HG02870 (cell line): ENCODE measurements around the gene ZBTB22.
A peak's percentile ranks its signal among the peaks of the same experiment; 100 is the strongest.

Experiments used
- ATAC-seq: cut with Tn5 transposase; IDR thresholded peaks from one replicate; pipeline ENCODE4 v1.9.1; 2021; ENCODE audit warnings: mild to moderate bottlenecking, moderate library complexity; ENCODE audit not compliant: unreplicated experiment

The ZBTB22 gene

GRCh38 chr6:33330736-33331135, 13.2 kb upstream of the ZBTB22 start:
- no peak for ATAC-seq

- ATAC-seq, result no peak
Observed at GRCh38 chr6:33329058-33329457, 11.5 kb upstream of the ZBTB22 start.

- ATAC-seq, result no peak
Observed at GRCh38 chr6:33324125-33324524, 6.6 kb upstream of the ZBTB22 start.

GRCh38 chr6:33323623-33323948, 6.0 kb upstream of the ZBTB22 start:
- ATAC-seq, result no peak

GRCh38 chr6:33321227-33321626, 3.7 kb upstream of the ZBTB22 start:
- no peak for ATAC-seq

GRCh38 chr6:33320315-33321181, 3.0 kb upstream of the ZBTB22 start:
- ATAC-seq, result no peak

- no peak for ATAC-seq
Observed at GRCh38 chr6:33319939-33320314, 2.4 kb upstream of the ZBTB22 start.

GRCh38 chr6:33318426-33319073, 1.0 kb upstream of the ZBTB22 start:
- ATAC-seq, result no peak

- ATAC-seq, result no peak
Observed at GRCh38 chr6:33317419-33317668, 200 bp downstream of the ZBTB22 start.

- no peak for ATAC-seq
Observed at GRCh38 chr6:33316603-33317418, 733 bp downstream of the ZBTB22 start.

- ATAC-seq, result no peak
Observed at GRCh38 chr6:33315793-33316602, 1.5 kb downstream of the ZBTB22 start.

- ATAC-seq, result no peak
Observed at GRCh38 chr6:33314943-33315792, 2.4 kb downstream of the ZBTB22 start.

GRCh38 chr6:33314515-33314942, 3.0 kb downstream of the ZBTB22 start:
- no peak for ATAC-seq

- peak; percentile 35 for ATAC-seq
Observed at GRCh38 chr6:33313709-33314514, 3.6 kb downstream of the ZBTB22 start, which contains the start of gene TAPBP. TSS of gene TAPBP (minus strand) at chr6:33314078. CDS start at chr6:33314041, 37 bp downstream.

- no peak for ATAC-seq
Observed at GRCh38 chr6:33313105-33313708, 4.3 kb downstream of the ZBTB22 start.

- ATAC-seq, result peak; percentile 33
Observed at GRCh38 chr6:33312361-33313104, 5.0 kb downstream of the ZBTB22 start.

GRCh38 chr6:33306356-33306755, 11.2 kb downstream of the ZBTB22 start:
- no peak for ATAC-seq

GRCh38 chr6:33305052-33305451, 12.5 kb downstream of the ZBTB22 start:
- no peak for ATAC-seq
